Sigmoid colon (tissue), 3 donors: Measurements from ENCODE around the gene METTL8.
"Not testable (repeated sequence)": the region's sequence is repeated elsewhere in the genome, so short reads cannot be mapped to it uniquely, and the experiment has no call there.

ENCODE experiments used
- POLR2A ChIP-seq, 2 donors: fragments of 450-650 bp; IDR thresholded peaks; one replicate each; pipeline ENCODE4 v1.6.1; 2016; ENCODE audit warnings: antibody characterized with exemption in 2 of 2, mild to moderate bottlenecking in 2 of 2, moderate library complexity in 2 of 2
- TF ChIP-seq, protein P1 (sequence below), 4 experiments: fragments of 450-650 bp in 3 of 4; fragments of 200-600 bp in 1 of 4; IDR thresholded peaks; one replicate each; pipeline ENCODE4 v1.5.1; 2016 to 2019; ENCODE audit warnings: antibody characterized with exemption in 4 of 4, mild to moderate bottlenecking in 3 of 4, moderate library complexity in 2 of 4

DNA sequence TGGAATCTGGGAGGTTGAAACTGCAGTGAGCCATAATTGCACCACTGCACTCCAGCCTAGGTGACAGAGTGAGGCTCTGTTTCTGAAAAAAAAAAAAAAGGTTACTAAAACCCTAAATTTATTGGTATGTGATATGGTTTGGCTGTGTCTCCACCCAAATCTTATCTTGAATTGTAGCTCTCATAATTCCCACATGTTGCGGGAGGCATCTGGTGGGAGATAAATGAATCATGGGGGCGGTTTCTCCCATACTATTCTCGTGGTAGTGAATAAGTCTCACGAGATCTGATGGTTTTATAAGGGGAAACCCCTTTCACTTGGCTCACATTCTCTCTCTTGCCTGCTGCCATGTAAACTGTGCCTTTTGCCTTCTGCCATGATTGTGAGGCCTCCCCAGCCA is 19.1 kb downstream of the METTL8 start:
- TF ChIP-seq, protein P1, sequence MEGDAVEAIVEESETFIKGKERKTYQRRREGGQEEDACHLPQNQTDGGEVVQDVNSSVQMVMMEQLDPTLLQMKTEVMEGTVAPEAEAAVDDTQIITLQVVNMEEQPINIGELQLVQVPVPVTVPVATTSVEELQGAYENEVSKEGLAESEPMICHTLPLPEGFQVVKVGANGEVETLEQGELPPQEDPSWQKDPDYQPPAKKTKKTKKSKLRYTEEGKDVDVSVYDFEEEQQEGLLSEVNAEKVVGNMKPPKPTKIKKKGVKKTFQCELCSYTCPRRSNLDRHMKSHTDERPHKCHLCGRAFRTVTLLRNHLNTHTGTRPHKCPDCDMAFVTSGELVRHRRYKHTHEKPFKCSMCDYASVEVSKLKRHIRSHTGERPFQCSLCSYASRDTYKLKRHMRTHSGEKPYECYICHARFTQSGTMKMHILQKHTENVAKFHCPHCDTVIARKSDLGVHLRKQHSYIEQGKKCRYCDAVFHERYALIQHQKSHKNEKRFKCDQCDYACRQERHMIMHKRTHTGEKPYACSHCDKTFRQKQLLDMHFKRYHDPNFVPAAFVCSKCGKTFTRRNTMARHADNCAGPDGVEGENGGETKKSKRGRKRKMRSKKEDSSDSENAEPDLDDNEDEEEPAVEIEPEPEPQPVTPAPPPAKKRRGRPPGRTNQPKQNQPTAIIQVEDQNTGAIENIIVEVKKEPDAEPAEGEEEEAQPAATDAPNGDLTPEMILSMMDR (IDR thresholded peaks at IDR 0.05): not testable (repeated sequence)
- not testable (repeated sequence) for TF ChIP-seq POLR2A (IDR thresholded peaks at IDR 0.05)
